A549 (cell line): ENCODE data around the gene ALCAM.

Source experiments
- CTCF ChIP-seq: fragments of >200 bp; sonication (Bioruptor Twin); formaldehyde crosslinking; IDR thresholded peaks from 3 replicates; pipeline ENCODE4 v1.5.1; 2016
- ELK1 ChIP-seq: fragments of 150-350 bp; IDR thresholded peaks from 2 replicates; pipeline ENCODE4 v1.6.1; 2014; ENCODE audit warnings: low read depth, mild to moderate bottlenecking, low read length
- HOXA7 ChIP-seq: fragments of 250-450 bp; sonication (Bioruptor Pico); IDR thresholded peaks from 2 replicates; pipeline ENCODE4 v1.5.0; 2020; ENCODE audit warnings: mild to moderate bottlenecking, moderate library complexity
- RAD21 ChIP-seq, 2 experiments: fragments of >200 bp in 1 of 2; sonication (Bioruptor Twin) in 1 of 2; formaldehyde crosslinking in 1 of 2; IDR thresholded peaks in 1 of 2; conservative IDR thresholded peaks in 1 of 2; 2 replicates in 1 of 2; 3 replicates in 1 of 2; pipeline ENCODE4 v1.6.1; 2012 to 2018; ENCODE audit warnings: inconsistent platforms in 1 of 2

GRCh38 chr3:105599350-105599749 is 232.6 kb downstream of the ALCAM start:
- TF ChIP-seq CTCF: no peak
- no peak for TF ChIP-seq ELK1
- TF ChIP-seq HOXA7 (CRISPR knock-in tag): no peak
- no peak for TF ChIP-seq RAD21 (conservative IDR thresholded peaks at IDR 0.05 in 1 of 2, IDR thresholded peaks at IDR 0.05 in 1 of 2)
